RWPE2 (cell line): ENCODE data around the gene CEP41.

Experiments
- ATAC-seq: fragments of 200-7000 bp; cut with Tn5 transposase; 3 replicates; pipeline ENCODE4 v1.9.1; 2021; ENCODE audit warnings: low read depth
- DNase-seq: peaks from one replicate; pipeline ENCODE4 v3.0.0-alpha.2; 2020; ENCODE audit warnings: low spot score
- H3K27ac ChIP-seq: fragments of 450-650 bp; 2 replicates; pipeline ENCODE4 v1.5.1; 2017; ENCODE audit warnings: mild to moderate bottlenecking; ENCODE audit not compliant: poor library complexity, severe bottlenecking
- H3K27me3 ChIP-seq: fragments of 250-450 bp; sonication (Bioruptor Pico); 2 replicates; pipeline ENCODE4 v1.5.1; 2021; ENCODE audit warnings: mild to moderate bottlenecking, moderate library complexity; ENCODE audit not compliant: insufficient read depth, poor library complexity, severe bottlenecking
- H3K36me3 ChIP-seq: fragments of 250-450 bp; sonication (Bioruptor Pico); 2 replicates; pipeline ENCODE4 v1.5.1; 2020; ENCODE audit warnings: low read depth, mild to moderate bottlenecking, moderate library complexity
- H3K4me1 ChIP-seq: fragments of 250-450 bp; sonication (Bioruptor Pico); 2 replicates; pipeline ENCODE4 v1.5.1; 2021; ENCODE audit warnings: mild to moderate bottlenecking, moderate library complexity; ENCODE audit not compliant: insufficient read depth, poor library complexity, severe bottlenecking
- H3K4me3 ChIP-seq: fragments of 250-450 bp; sonication (Bioruptor Pico); 2 replicates; pipeline ENCODE4 v1.5.1; 2021; ENCODE audit warnings: mild to moderate bottlenecking, moderate library complexity; ENCODE audit not compliant: severe bottlenecking
- H3K9me3 ChIP-seq: fragments of 250-450 bp; sonication (Bioruptor Pico); 2 replicates; pipeline ENCODE4 v1.5.1; 2021; ENCODE audit warnings: mild to moderate bottlenecking, moderate library complexity; ENCODE audit not compliant: severe bottlenecking
- CTCF ChIP-seq: fragments of 450-650 bp; IDR thresholded peaks from one replicate; pipeline ENCODE4 v1.5.1; 2017; ENCODE audit warnings: mild to moderate bottlenecking, moderate library complexity; ENCODE audit not compliant: poor library complexity, severe bottlenecking

The CEP41 gene

GRCh38 chr7:130345725-130346124, 95.1 kb downstream of the CEP41 start:
- H3K27me3 ChIP-seq: no peaks in the 10 kb centered on the region

GRCh38 chr7:130345136-130345535, 95.7 kb downstream of the CEP41 start:
- H3K27ac ChIP-seq: no peak overlapping the region
- ATAC-seq (no peak), DNase-seq (no peak)
- no peak for TF ChIP-seq CTCF
- no peak overlapping the region for H3K4me3 ChIP-seq
- H3K36me3 ChIP-seq: no peaks in the 10 kb centered on the region
- no peaks in the 10 kb centered on the region for H3K9me3 ChIP-seq
- H3K4me1 ChIP-seq: no peaks in the 10 kb centered on the region
- no peaks in the 10 kb centered on the region for H3K27me3 ChIP-seq

More at GRCh38 chr7:130345725-130346124, 95.1 kb downstream of the CEP41 start:
- Histone ChIP-seq H3K27ac (no peak overlapping the region), H3K4me3 (no peak overlapping the region), H3K36me3 (no peaks in the 10 kb centered on the region), H3K9me3 (no peaks in the 10 kb centered on the region), H3K4me1 (no peaks in the 10 kb centered on the region)
- TF ChIP-seq CTCF: no peak
- ATAC-seq (no peak), DNase-seq (no peak)

GRCh38 chr7:130344271-130344866, 96.4 kb downstream of the CEP41 start, which contains the start of gene CPA5:
Gene CPA5, plus strand, starts transcription at chr7:130344816. Its CDS starts 1,670 bp downstream, at chr7:130346486.
- ATAC-seq: no peak
- H3K27ac ChIP-seq: no peak within 1 kb of the TSS
- no peaks in the 10 kb centered on the region for H3K36me3 ChIP-seq
- DNase-seq: no peak
- H3K27me3 ChIP-seq: no peaks in the 10 kb centered on the region
- no peaks in the 10 kb centered on the region for H3K9me3 ChIP-seq
- no peak for TF ChIP-seq CTCF
- no peaks in the 10 kb centered on the region for H3K4me1 ChIP-seq
- H3K4me3 ChIP-seq: no peak within 1 kb of the TSS
